ENCODE measurements around the gene GEMIN2. TPM values are rescaled to one million over a fixed set of nuclear protein-coding genes. Genes with fewer than 3 reads are reported as not detected.

Gene GEMIN2
- total RNA-seq, 3 donors from 2014 or later: 16.0 to 36.1 (median 28.1) TPM

DNA sequence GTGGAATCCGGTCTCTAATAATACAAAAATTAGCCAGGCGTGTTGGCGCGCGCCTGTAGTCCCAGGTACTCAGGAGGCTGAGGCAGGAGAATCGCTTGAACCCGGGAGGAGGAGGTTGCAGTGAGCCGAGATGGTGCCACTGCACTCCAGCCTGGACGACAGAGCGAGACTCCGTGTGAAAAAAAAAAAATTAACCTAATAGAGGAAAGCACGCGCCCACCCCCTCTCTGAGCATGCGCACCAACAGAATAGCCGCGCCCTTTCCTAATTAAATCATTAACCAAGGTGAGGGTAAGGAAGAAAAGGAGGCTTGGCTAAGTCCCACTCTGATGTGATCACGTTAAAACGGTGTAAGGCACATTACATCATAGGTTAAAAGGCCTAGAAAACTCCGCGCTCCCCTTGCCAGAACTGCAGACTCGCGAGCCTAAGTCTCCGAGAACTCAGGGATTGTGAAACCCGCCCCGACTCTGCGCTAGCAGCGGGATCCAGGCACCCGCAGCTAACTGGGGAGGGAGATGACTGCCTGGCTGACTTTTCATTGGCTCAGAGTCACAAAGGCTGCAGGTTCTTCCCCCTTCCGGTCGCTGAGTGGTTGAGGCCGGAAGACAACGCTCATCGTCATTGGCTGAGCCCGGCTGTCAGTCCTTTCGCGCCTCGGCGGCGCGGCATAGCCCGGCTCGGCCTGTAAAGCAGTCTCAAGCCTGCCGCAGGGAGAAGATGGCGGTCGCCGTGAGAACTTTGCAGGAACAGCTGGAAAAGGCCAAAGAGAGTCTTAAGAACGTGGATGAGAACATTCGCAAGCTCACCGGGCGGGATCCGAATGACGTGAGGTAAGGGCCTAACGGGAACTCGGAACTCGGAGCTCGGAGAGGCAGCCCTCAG, 60.7 kb downstream of the GEMIN2 start, which contains the start of gene PNN:
Gene PNN (plus strand): TSS at position 695 of the 885 bp plus-strand sequence. CDS start 26 bp downstream, at position 721.
- peak within 1 kb of the TSS; percentile 95 to 98 for H3K27ac ChIP-seq
- peak within 1 kb of the TSS; percentile 83 to 92 (median 88) for H3K4me3 ChIP-seq
- TF ChIP-seq CTCF (IDR thresholded peaks at IDR 0.05) (peak in 2 of 3 donors; percentile 22 to 23), POLR2AphosphoS5 (IDR thresholded peaks at IDR 0.05) (peak; percentile 91 to 97 (median 95)), POLR2A (IDR thresholded peaks at IDR 0.05) (peak; percentile 73)
- DNase-seq (ENCODE audit: low spot score in 2 of 2): peak; percentile 96 to 98
- intact Hi-C loops (cut with DNase I; ENCODE audit: low total_unique reads): loop anchor here (5.0 kb wide), 1 partner anchor 92 kb away; no protein-coding TSS in a partner anchor
- no peaks in the 10 kb centered on the region for H3K9me3 ChIP-seq
- H3K4me1 ChIP-seq: peaks cover 0 to 8% of the 10 kb centered on the region in 2 donors
- no peaks in the 10 kb centered on the region for H3K36me3 ChIP-seq
- no peaks in the 10 kb centered on the region for H3K27me3 ChIP-seq

DNA sequence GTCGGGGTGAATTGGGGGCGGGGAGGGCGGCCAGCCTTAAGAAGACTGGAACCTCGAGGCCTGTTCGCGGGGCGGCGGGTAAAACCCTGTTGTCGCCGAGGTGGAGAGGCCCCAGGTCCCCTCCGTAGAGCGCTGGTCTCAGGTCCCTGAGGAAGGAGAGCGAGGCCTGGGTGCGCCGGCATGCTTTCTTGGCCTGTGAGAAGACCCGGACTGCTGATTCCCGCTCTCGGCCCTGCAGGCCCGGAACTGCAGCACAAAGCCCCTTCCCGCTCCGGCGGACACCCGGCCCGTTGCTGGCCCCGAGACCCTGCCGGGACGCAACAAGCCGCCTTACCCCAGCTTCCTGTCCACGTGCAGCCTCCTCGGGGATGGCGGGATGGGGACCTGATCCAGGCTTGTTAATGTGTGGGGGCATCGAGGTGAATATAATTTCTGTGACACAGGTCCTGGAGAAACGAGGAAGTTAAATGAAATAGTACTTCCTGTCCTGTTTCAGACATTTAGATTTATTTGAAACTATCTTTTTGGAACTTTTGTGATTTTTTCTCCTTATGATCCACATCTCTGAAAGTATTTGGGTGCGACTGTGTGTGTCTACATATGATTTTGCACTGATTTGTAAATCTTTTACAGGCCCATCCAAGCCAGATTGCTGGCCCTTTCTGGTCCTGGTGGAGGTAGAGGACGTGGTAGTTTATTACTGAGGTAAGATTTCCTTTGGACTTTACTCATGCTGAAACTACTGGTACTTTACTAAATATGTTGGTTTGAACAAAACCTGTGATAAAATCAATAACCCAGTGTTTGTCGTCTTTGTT, 61.5 kb downstream of the GEMIN2 start:
- peaks cover 0 to 8% of the 10 kb centered on the region in 2 donors for H3K4me1 ChIP-seq
- peak in 1 of 2 donors; percentile 56 for DNase-seq (ENCODE audit: low spot score in 2 of 2)
- no peaks in the 10 kb centered on the region for H3K9me3 ChIP-seq
- peak overlapping the region; percentile 83 to 92 (median 88) for H3K4me3 ChIP-seq
- H3K27ac ChIP-seq: peak overlapping the region; percentile 95 to 98
- no peaks in the 10 kb centered on the region for H3K27me3 ChIP-seq
- intact Hi-C loops (cut with DNase I; ENCODE audit: low total_unique reads): no loop called here
- H3K36me3 ChIP-seq: no peaks in the 10 kb centered on the region
- no peak for TF ChIP-seq POLR2A (IDR thresholded peaks at IDR 0.05)
- TF ChIP-seq CTCF (IDR thresholded peaks at IDR 0.05): no peak
- no peak for TF ChIP-seq POLR2AphosphoS5 (IDR thresholded peaks at IDR 0.05)

DNA sequence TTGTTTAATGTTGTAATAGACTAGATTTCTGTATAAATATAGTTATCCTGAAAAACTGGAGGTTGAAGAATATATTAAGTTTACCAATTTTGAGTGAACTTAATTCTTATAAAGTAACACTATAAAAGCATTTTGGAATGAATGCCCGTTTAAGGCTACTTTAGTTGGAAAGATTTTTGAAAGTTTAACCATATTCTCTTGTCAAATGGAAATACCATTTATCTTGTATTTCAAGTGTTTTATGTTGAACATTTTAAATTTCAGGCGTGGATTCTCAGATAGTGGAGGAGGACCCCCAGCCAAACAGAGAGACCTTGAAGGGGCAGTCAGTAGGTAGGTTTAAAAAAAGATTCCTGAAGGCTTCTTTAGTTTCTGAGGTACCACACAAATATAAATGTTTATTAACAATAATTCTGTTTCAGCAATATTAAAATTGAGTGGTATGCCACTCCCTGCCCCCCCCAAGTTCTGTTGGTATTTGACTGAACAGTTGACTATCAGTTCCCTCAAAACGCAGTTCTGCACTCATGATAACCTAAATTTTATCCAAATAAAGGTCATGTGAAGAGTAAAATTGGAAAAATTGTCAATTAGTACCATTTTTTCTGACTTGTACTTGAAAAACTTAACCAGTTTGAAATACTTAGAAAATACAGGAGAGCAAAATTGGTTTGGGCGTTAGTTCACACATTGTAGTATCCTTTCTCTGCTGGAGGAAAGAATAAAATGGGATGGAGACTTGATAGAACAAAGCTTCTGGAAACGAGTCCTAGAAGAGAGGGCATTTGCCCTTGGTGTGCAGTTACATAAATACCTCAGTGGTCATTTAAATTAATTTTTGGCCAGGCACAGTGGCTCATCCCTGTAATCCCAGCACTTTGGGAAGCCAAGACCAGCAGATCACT, 62.4 kb downstream of the GEMIN2 start:
- TF ChIP-seq POLR2A (IDR thresholded peaks at IDR 0.05): no peak
- no peak for TF ChIP-seq CTCF (IDR thresholded peaks at IDR 0.05)
- intact Hi-C loops (cut with DNase I; ENCODE audit: low total_unique reads): no loop called here
- Histone ChIP-seq H3K27me3 (no peaks in the 10 kb centered on the region), H3K36me3 (no peaks in the 10 kb centered on the region), H3K4me3 (peak overlapping the region; percentile 83 to 92 (median 88)), H3K9me3 (no peaks in the 10 kb centered on the region), H3K4me1 (peaks cover 0 to 8% of the 10 kb centered on the region in 2 donors), H3K27ac (peak overlapping the region; percentile 4 to 95)
- DNase-seq (ENCODE audit: low spot score in 2 of 2): no peak

DNA sequence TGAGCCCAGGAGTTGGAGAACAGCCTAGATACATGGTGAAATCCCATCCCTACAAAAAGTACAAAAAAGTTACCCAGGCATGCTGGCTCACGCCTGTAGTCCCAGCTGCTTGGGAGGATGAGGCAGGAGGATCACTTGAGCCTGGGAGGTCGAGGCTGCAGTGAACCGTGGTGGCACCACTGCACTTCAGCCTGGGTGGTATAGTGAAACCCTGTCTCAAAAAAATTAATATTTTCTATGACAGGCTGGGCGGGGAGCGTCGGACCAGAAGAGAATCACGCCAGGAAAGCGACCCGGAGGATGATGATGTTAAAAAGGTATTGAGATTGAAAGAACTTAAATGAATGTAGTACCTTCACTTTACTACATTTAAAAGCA, 63.0 kb downstream of the GEMIN2 start:
- Histone ChIP-seq H3K36me3 (no peaks in the 10 kb centered on the region), H3K4me1 (peaks cover 0 to 8% of the 10 kb centered on the region in 2 donors), H3K27ac (no peak overlapping the region), H3K9me3 (no peaks in the 10 kb centered on the region), H3K27me3 (no peaks in the 10 kb centered on the region), H3K4me3 (no peak overlapping the region)
- TF ChIP-seq CTCF (IDR thresholded peaks at IDR 0.05): no peak
- TF ChIP-seq POLR2A (IDR thresholded peaks at IDR 0.05): no peak
- TF ChIP-seq POLR2AphosphoS5 (IDR thresholded peaks at IDR 0.05): no peak
- intact Hi-C loops (cut with DNase I; ENCODE audit: low total_unique reads): no loop called here
- no peak for DNase-seq (ENCODE audit: low spot score in 2 of 2)

Data from breast epithelium (tissue), 4 donors.